ENCODE results near the gene KCTD3. TPM values are rescaled to one million over a fixed set of nuclear protein-coding genes. Genes with fewer than 3 reads are reported as not detected.

Gene KCTD3
- total RNA-seq, 1 experiment from 2014 or later = 46.7 TPM

DNA sequence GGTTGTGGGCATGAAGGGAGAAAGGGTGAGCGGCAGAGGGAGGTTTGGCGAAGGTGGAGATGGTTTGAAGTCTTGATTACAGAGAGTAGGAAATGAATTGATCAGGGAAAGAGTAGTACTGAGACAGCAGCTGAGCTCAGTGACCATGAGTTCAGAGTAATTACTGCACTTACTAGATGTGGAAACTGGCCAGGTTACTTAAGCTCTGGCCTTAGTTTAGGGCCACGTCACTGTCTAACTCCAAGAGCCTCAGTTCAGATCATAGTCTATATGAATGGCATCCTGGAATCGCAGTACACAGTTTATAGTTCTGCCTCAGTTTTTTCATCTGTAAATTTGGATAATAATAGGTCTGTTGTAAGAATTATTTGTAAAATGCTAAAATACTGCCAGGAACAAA, 78.1 kb downstream of the KCTD3 start:
- ChIA-PET POLR2A (interaction anchor here (0.6 kb wide), 1 partner anchor 1109 kb away, joined by 3 read pairs; no protein-coding TSS in a partner anchor), RAD21 (ENCODE audit: low non-redundant PET in 1 of 2, low total read pairs in 2 of 2, uncharacterized antibody in 2 of 2, unreplicated experiment in 2 of 2) (no interaction called here), CTCF (no interaction called here)
- Histone ChIP-seq H4K20me1 (ENCODE audit: insufficient read depth) (no peaks in the 10 kb centered on the region), H3K27me3 (ENCODE audit: insufficient read depth, low read length) (no peaks in the 10 kb centered on the region), H2AFZ (ENCODE audit: low read depth, low read length, poor library complexity, severe bottlenecking) (no peak overlapping the region), H3K4me1 (ENCODE audit: control insufficient read depth in 1 of 2, insufficient read depth in 2 of 2, low read length in 2 of 2) (no peaks in the 10 kb centered on the region), H3K27ac (ENCODE audit: low read depth, low read length) (no peak overlapping the region), H3K9me2 (ENCODE audit: insufficient read depth) (no peaks in the 10 kb centered on the region), H3K4me3 (replicated peaks in 1 of 2; ENCODE audit: low read depth in 1 of 2, low read length in 2 of 2) (no peak overlapping the region), H3K36me3 (ENCODE audit: control insufficient read depth in 1 of 2, insufficient read depth in 2 of 2, low read length in 2 of 2) (no peaks in the 10 kb centered on the region), H3K4me2 (ENCODE audit: low read length) (no peak overlapping the region), H3K79me2 (ENCODE audit: insufficient read depth, low read length) (no peaks in the 10 kb centered on the region), H3K9me3 (ENCODE audit: control insufficient read depth in 1 of 2, insufficient read depth in 1 of 2, low read depth in 1 of 2, low read length in 2 of 2) (no peaks in the 10 kb centered on the region), H3K9ac (ENCODE audit: low read length) (no peak overlapping the region)
- TF ChIP-seq POLR2AphosphoS5 (IDR thresholded peaks at IDR 0.05; ENCODE audit: low read depth, low read length) = no peak
- TF ChIP-seq, protein P1, sequence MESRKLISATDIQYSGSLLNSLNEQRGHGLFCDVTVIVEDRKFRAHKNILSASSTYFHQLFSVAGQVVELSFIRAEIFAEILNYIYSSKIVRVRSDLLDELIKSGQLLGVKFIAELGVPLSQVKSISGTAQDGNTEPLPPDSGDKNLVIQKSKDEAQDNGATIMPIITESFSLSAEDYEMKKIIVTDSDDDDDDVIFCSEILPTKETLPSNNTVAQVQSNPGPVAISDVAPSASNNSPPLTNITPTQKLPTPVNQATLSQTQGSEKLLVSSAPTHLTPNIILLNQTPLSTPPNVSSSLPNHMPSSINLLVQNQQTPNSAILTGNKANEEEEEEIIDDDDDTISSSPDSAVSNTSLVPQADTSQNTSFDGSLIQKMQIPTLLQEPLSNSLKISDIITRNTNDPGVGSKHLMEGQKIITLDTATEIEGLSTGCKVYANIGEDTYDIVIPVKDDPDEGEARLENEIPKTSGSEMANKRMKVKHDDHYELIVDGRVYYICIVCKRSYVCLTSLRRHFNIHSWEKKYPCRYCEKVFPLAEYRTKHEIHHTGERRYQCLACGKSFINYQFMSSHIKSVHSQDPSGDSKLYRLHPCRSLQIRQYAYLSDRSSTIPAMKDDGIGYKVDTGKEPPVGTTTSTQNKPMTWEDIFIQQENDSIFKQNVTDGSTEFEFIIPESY (IDR thresholded peaks at IDR 0.05; ENCODE audit: extremely low read depth, insufficient replicate concordance, low read length) = no peak
- ATAC-seq (no peak), DNase-seq (ENCODE audit: low read depth, low spot score) (no peak)
- intact Hi-C loops (cut with micrococcal nuclease) = no loop called here
- BruUV-seq (replicated peaks) = no TSS peak

DNA sequence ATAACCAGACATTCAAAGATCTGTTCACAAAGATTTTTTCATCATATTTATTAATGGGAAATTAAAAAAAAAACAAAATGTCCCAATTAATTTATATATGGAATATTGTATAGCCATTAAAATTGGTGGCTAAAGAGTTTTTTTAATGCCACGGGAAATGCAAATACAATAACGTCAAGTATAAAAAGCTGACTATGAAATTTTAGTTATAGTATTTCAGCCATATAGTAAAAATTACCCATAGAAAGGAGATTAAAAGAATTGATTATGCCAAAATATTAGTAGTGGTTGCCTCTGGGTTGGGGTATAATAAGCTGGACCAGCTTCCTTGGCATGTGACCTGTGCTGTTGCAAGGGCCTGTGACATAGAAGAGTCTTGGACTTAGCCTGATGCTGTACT, 78.8 kb downstream of the KCTD3 start:
- H3K27ac ChIP-seq (ENCODE audit: low read depth, low read length) = no peak overlapping the region
- no peak overlapping the region for H2AFZ ChIP-seq (ENCODE audit: low read depth, low read length, poor library complexity, severe bottlenecking)
- no peak overlapping the region for H3K4me2 ChIP-seq (ENCODE audit: low read length)
- intact Hi-C loops (cut with micrococcal nuclease) = no loop called here
- ChIA-PET RAD21 (ENCODE audit: low non-redundant PET in 1 of 2, low total read pairs in 2 of 2, uncharacterized antibody in 2 of 2, unreplicated experiment in 2 of 2) (no interaction called here), CTCF (no interaction called here), POLR2A (no interaction called here)
- H4K20me1 ChIP-seq (ENCODE audit: insufficient read depth) = no peaks in the 10 kb centered on the region
- no TSS peak for BruUV-seq (replicated peaks)
- H3K4me1 ChIP-seq (ENCODE audit: control insufficient read depth in 1 of 2, insufficient read depth in 2 of 2, low read length in 2 of 2) = no peaks in the 10 kb centered on the region
- no peak overlapping the region for H3K9ac ChIP-seq (ENCODE audit: low read length)
- no peaks in the 10 kb centered on the region for H3K36me3 ChIP-seq (ENCODE audit: control insufficient read depth in 1 of 2, insufficient read depth in 2 of 2, low read length in 2 of 2)
- no peaks in the 10 kb centered on the region for H3K79me2 ChIP-seq (ENCODE audit: insufficient read depth, low read length)
- ATAC-seq = no peak
- H3K27me3 ChIP-seq (ENCODE audit: insufficient read depth, low read length) = no peaks in the 10 kb centered on the region
- H3K4me3 ChIP-seq (replicated peaks in 1 of 2; ENCODE audit: low read depth in 1 of 2, low read length in 2 of 2) = no peak overlapping the region
- H3K9me3 ChIP-seq (ENCODE audit: control insufficient read depth in 1 of 2, insufficient read depth in 1 of 2, low read depth in 1 of 2, low read length in 2 of 2) = no peaks in the 10 kb centered on the region
- H3K9me2 ChIP-seq (ENCODE audit: insufficient read depth) = no peaks in the 10 kb centered on the region
- no peak for DNase-seq (ENCODE audit: low read depth, low spot score)
- no peak for TF ChIP-seq CBX3 (IDR thresholded peaks at IDR 0.05; ENCODE audit: low read depth)
- TF ChIP-seq SP1 (IDR thresholded peaks at IDR 0.05; ENCODE audit: low read depth) = no peak
- TF ChIP-seq, protein P2, sequence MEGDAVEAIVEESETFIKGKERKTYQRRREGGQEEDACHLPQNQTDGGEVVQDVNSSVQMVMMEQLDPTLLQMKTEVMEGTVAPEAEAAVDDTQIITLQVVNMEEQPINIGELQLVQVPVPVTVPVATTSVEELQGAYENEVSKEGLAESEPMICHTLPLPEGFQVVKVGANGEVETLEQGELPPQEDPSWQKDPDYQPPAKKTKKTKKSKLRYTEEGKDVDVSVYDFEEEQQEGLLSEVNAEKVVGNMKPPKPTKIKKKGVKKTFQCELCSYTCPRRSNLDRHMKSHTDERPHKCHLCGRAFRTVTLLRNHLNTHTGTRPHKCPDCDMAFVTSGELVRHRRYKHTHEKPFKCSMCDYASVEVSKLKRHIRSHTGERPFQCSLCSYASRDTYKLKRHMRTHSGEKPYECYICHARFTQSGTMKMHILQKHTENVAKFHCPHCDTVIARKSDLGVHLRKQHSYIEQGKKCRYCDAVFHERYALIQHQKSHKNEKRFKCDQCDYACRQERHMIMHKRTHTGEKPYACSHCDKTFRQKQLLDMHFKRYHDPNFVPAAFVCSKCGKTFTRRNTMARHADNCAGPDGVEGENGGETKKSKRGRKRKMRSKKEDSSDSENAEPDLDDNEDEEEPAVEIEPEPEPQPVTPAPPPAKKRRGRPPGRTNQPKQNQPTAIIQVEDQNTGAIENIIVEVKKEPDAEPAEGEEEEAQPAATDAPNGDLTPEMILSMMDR (IDR thresholded peaks at IDR 0.05 in 2 of 3, conservative IDR thresholded peaks at IDR 0.05 in 1 of 3; ENCODE audit: borderline replicate concordance in 1 of 3, insufficient read depth in 1 of 3, low read depth in 2 of 3, low read length in 2 of 3) = no peak
- no peak for TF ChIP-seq EGR1 (IDR thresholded peaks at IDR 0.05; ENCODE audit: low read depth)
- no peak for TF ChIP-seq ZNF274 (IDR thresholded peaks at IDR 0.05; ENCODE audit: low read depth, low read length)
- no peak for TF ChIP-seq FOSL1 (IDR thresholded peaks at IDR 0.05; ENCODE audit: low read depth)
- TF ChIP-seq RAD21 (IDR thresholded peaks at IDR 0.05; ENCODE audit: low read depth) = no peak
- TF ChIP-seq POLR2AphosphoS5 (IDR thresholded peaks at IDR 0.05; ENCODE audit: low read depth, low read length) = no peak
- no peak for TF ChIP-seq YY1 (IDR thresholded peaks at IDR 0.05; ENCODE audit: extremely low read depth, insufficient replicate concordance, low read depth, low read length)
- no peak for TF ChIP-seq ZFX (IDR thresholded peaks at IDR 0.05)
- TF ChIP-seq, protein P3, sequence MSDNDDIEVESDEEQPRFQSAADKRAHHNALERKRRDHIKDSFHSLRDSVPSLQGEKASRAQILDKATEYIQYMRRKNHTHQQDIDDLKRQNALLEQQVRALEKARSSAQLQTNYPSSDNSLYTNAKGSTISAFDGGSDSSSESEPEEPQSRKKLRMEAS (IDR thresholded peaks at IDR 0.05) = no peak
- TF ChIP-seq JUND (IDR thresholded peaks at IDR 0.05) = no peak
- no peak for TF ChIP-seq ELF1 (IDR thresholded peaks at IDR 0.05; ENCODE audit: borderline replicate concordance, low read depth)
